ENCODE measurements around the gene MAFF.
"Not testable (repeated sequence)": the region's sequence is repeated elsewhere in the genome, so short reads cannot be mapped to it uniquely, and the experiment has no call there.

DNA sequence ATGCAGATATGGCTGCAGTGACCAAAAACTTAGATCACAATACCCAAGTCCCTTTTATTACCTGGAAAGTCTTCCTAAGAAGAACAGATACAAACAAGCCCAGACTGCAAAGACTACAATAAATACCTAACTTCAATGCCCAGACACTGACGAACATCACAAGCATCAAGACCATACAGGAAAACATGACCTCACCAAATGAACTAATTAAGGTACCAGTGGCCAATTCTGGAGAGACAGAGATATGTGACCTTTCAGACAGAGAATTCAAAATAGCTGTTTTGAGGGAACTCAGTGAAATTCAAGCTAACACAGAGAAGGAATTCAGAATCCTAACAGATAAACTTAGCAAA is 47.3 kb upstream of the MAFF start:
- not testable (repeated sequence) for TF ChIP-seq POLR2A, CTCF (IDR thresholded peaks at IDR 0.05)

All from Peyer's patch (tissue), 4 donors.